Measurements from ENCODE around the gene IL36B.

The IL36B gene

GRCh38 chr2:113075600-113075999 lies 22.9 kb upstream of the IL36B start:
- no peak for DNase-seq

DNA sequence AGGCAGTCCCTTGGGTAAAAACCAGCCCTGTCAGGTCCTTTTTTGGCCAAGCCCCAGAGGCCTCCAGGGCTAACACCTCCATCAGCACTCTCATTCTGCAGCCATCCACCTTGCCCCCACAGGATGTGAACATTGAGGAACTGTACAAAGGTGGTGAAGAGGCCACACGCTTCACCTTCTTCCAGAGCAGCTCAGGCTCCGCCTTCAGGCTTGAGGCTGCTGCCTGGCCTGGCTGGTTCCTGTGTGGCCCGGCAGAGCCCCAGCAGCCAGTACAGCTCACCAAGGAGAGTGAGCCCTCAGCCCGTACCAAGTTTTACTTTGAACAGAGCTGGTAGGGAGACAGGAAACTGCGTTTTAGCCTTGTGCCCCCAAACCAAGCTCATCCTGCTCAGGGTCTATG lies 22.4 kb upstream of the IL36B start:
- no peak for DNase-seq

GRCh38 chr2:113073325-113073834 lies 20.7 kb upstream of the IL36B start:
- no peak for DNase-seq

DNA sequence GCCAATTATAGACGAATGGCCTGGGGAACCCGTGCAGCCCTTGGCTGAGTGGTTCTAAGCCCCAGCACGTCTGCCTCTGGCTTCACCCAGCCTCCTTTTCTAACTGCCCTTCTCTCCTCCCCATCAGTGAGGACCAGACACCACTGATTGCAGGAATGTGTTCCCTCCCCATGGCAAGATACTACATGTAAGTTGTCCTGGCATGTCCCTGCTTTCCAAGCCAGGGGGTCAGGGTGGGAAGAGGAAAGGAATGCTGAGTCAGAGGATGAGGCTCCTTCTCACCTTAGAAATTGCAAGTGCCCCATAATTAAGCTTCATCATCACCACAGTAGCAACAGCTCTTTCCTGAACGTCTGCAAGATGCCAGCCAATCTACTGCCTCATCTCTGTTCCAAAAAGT lies 19.9 kb upstream of the IL36B start:
- no peak for DNase-seq

GRCh38 chr2:113070606-113070975 lies 17.9 kb upstream of the IL36B start:
- no peak for DNase-seq

DNA sequence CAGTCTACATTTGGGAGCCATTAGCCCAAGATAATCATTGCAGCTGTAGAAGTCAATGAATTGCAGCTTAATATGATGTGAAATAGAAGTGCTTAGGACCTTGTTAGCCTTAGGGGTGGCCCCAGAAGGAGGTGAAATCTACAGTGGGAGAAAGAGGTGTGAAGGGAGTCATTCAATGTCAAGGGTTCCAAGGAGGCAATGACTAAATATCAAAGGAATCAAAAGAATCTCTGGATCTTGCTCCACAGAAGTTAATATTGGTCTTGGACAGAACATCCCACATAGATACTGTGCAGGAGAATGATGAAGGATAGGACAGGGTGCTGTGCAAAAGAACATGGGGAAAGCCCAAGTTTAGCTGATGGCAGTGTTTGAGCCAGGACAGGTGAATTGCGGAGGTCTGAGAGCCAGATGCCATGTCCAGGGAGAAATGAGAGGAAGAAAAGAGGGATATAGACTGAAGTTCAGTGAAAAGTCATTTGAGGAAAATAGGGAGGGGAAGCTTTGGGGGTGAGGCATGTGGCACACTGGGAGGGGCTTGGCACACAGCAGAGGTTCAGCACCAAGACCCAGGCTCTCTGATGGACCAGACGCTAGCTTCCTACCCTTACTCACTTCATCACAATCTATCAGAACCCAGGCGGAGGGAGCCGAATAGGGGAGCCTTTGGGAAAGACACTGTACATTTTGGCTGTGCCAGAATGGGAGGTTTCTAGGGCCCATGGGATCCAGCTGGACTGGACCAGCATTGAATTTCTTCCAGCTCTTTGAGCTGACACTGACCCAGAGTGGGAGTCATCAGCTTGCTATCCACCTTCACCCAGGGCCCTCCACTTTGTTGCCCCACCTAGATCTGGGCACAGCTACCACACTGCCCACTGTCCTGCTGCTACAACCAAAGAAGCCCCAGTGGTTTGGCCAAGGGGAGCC lies 17.3 kb upstream of the IL36B start:
- DNase-seq, result no peak

DNA sequence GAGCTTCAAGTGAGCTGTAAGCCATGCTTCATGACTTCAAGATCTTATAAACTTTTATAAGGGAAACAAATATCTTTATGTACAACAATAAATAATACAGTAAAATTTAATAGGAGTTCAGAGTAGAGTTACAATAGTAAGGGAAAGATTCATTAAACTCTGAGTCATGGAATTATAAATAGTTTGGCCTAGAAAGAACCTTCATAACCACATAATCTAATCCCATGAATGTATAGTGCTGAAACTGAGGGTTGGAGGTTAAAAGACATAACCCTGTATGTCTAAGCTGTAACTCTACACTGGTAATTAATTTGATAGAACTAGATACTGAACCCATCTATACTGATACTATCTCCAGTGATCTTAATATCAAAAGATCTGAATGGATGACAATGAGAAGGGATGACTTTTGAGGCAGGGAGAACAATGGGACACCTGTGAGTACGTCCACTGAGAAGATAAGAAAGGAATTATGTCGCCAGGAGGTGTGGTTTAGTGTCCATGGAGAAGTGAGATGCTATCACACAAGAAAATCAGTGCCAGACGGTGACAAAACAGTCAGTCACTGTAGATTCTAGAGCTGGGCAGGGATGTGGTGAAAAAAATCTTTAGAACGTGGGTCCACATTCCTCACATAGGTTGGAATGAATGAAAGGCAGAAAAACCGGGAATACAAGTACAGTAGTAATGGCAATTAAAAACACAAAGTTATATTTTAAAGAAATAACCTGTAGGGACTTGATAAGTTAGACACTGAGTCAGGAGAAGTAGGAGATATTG lies 16.2 kb upstream of the IL36B start:
- DNase-seq, result no peak

- no peak for DNase-seq
Observed at GRCh38 chr2:113068249-113068648, 15.6 kb upstream of the IL36B start.

DNA sequence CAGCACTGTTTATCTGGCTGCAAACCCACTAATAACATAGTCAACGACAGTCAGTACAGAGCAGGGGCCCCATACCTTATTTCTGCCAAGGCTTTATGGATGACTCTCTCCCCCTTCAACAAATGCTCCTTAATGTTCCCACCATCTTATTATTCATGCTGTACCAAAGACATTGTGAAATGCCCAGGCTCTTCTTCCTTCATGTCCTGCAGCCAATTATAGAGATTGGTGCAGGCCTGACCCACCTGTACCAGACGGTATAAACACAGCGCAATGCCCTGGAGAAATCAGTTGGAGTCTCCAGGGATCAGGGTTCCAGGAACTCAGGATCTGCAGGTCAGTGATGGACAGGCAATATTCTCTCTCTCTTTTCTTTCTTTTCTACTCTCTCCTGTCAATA lies 15.0 kb upstream of the IL36B start, which contains the start of gene IL1F10:
Gene IL1F10 (plus strand): TSS at position 290 of the 400 bp plus-strand sequence. CDS start 4,769 bp downstream, outside the sequence.
- DNase-seq, result no peak

- DNase-seq, result no peak
Observed at GRCh38 chr2:113064898-113065297, 12.2 kb upstream of the IL36B start.

- DNase-seq, result no peak
Observed at GRCh38 chr2:113064281-113064680, 11.6 kb upstream of the IL36B start.

DNA sequence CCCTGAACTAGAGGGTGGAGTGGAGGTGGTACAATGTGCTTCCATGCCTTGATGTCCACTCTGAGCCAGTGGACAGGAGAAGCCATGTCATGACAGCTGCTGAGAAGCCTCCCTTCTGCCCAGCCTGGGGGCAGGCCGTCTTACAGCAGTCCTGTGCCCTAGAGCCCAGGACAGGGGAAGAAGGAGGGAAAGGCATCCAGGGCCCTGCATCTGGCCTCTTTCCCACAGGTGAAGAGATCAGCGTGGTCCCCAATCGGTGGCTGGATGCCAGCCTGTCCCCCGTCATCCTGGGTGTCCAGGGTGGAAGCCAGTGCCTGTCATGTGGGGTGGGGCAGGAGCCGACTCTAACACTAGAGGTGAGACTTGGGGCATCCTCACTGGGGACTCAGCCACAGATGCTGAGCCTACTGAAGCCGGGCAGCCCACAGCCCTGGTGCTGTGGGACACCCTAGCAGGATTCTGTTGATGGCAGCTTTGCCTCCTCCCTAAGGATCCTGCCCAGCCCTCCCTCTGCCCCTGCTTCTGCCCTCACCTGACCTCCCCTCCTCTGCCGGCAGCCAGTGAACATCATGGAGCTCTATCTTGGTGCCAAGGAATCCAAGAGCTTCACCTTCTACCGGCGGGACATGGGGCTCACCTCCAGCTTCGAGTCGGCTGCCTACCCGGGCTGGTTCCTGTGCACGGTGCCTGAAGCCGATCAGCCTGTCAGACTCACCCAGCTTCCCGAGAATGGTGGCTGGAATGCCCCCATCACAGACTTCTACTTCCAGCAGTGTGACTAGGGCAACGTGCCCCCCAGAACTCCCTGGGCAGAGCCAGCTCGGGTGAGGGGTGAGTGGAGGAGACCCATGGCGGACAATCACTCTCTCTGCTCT lies 9.5 kb upstream of the IL36B start:
- DNase-seq, result no peak

- DNase-seq, result no peak
Observed at GRCh38 chr2:113061241-113061640, 8.6 kb upstream of the IL36B start.

- no peak for DNase-seq
Observed at GRCh38 chr2:113060796-113061195, 8.1 kb upstream of the IL36B start.

GRCh38 chr2:113060396-113060795 lies 7.7 kb upstream of the IL36B start:
- DNase-seq, result no peak

GRCh38 chr2:113058998-113059960 lies 6.6 kb upstream of the IL36B start, which contains the start of gene IL36RN:
Gene IL36RN, plus strand, starts transcription at chr2:113059198. Its CDS starts 241 bp downstream, at chr2:113059439.
- no peak for DNase-seq

- no peak for DNase-seq
Observed at GRCh38 chr2:113058411-113058994, 5.8 kb upstream of the IL36B start.

GRCh38 chr2:113057117-113057516 lies 4.5 kb upstream of the IL36B start:
- no peak for DNase-seq

GRCh38 chr2:113056521-113056920 lies 3.9 kb upstream of the IL36B start:
- DNase-seq, result no peak

GRCh38 chr2:113054066-113054465 lies 1.4 kb upstream of the IL36B start:
- DNase-seq, result no peak

DNA sequence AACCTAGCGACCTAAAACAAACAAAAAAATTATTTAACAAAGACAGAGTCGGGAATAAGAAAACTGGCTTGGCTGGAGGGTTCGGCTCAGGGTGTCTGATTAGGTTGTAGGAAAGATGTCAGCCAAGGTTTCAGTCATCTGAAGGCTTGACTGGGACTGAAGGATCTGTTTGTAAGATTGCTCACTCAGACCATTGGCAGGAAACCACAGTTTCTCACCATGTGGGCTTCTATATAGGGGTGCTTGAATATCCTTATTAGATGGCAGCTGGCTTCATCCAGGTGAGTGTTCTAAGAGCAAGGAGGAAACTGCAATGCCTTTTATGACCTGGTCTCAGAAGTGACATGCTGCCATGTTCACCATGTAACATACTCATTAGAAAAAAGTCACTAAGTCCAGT lies 999 bp upstream of the IL36B start:
- DNase-seq, result no peak

All from effector CD8-positive, alpha-beta T cell (primary cell).